Gastroesophageal sphincter (tissue), 4 donors: ENCODE results near the gene VANGL2. TPM values are rescaled to one million over a fixed set of nuclear protein-coding genes. Genes with fewer than 3 reads are reported as not detected.
A peak's percentile ranks its signal among the peaks of the same experiment; 100 is the strongest.

ENCODE experiments used
- ATAC-seq: fragments of 150-250 bp; one replicate; pipeline ENCODE4 v1.9.1; 2016; ENCODE audit warnings: mild to moderate bottlenecking, moderate library complexity
- H3K27ac ChIP-seq, 4 donors: fragments of 200-600 bp; sonication (generic) in 3 of 4; 1 replicate in 3 of 4; 2 replicates in 1 of 4; pipeline ENCODE4 v1.5.1; 2016 to 2019
- H3K27me3 ChIP-seq: fragments of 200-600 bp; sonication (generic); one replicate; pipeline ENCODE4 v1.5.1; 2019
- H3K36me3 ChIP-seq, 2 donors: fragments of 200-600 bp; sonication (generic); one replicate each; pipeline ENCODE4 v1.5.1; 2019; ENCODE audit warnings: control low read depth in 1 of 2
- H3K4me1 ChIP-seq, 3 donors: fragments of 200-600 bp; sonication (generic); 1 replicate in 2 of 3; 2 replicates in 1 of 3; pipeline ENCODE4 v1.5.1; 2016 to 2019; ENCODE audit warnings: control low read depth in 2 of 3
- H3K4me3 ChIP-seq, 2 donors: fragments of 200-600 bp; sonication (generic); one replicate each; pipeline ENCODE4 v1.5.1; 2019; ENCODE audit warnings: mild to moderate bottlenecking in 1 of 2, moderate library complexity in 1 of 2
- H3K9me3 ChIP-seq, 3 donors: fragments of 200-600 bp; sonication (generic); one replicate each; pipeline ENCODE4 v1.5.1; 2017 to 2019; ENCODE audit warnings: control low read depth in 2 of 3
- CTCF ChIP-seq, 4 experiments: fragments of 200-600 bp in 2 of 4; fragments of 450-650 bp in 2 of 4; sonication (generic) in 1 of 4; IDR thresholded peaks; one replicate each; pipeline ENCODE4 v1.5.1; 2017 to 2019; ENCODE audit warnings: antibody characterized with exemption in 4 of 4, mild to moderate bottlenecking in 2 of 4, moderate library complexity in 2 of 4
- EP300 ChIP-seq: sonication (generic); formaldehyde crosslinking; IDR thresholded peaks from one replicate; pipeline ENCODE4 v1.6.1; 2017; ENCODE audit warnings: antibody characterized with exemption, mild to moderate bottlenecking
- POLR2A ChIP-seq, 2 donors: fragments of 450-650 bp; IDR thresholded peaks; one replicate each; pipeline ENCODE4 v1.6.1; 2017; ENCODE audit warnings: antibody characterized with exemption in 2 of 2, mild to moderate bottlenecking in 2 of 2, moderate library complexity in 1 of 2
- POLR2AphosphoS5 ChIP-seq: sonication (generic); formaldehyde crosslinking; IDR thresholded peaks from one replicate; pipeline ENCODE4 v1.6.1; 2017; ENCODE audit warnings: antibody characterized with exemption
- WGBS, 2 donors: methylation state at CpG; one replicate each; pipeline ENCODE4 v1.1.5; 2018; ENCODE audit warnings: low coverage in 1 of 2; 5-methylcytosine and 5-hydroxymethylcytosine counted together
- total RNA-seq, 4 donors: library from RNA; depleted of rRNA; stranded (reverse); fragments of >200 nt; gene quantifications; one replicate each; pipeline ENCODE4 v1.1.0, GENCODE V29; 2016

Gene VANGL2
- total RNA-seq, 4 donors from 2014 or later = 0.62 to 8.5 (median 4.3) TPM

- no peak for TF ChIP-seq EP300
- no peak for TF ChIP-seq POLR2AphosphoS5
- no peak for TF ChIP-seq POLR2A (IDR thresholded peaks at IDR 0.05)
- TF ChIP-seq CTCF (IDR thresholded peaks at IDR 0.05) = no peak
- Histone ChIP-seq H3K4me1 (peaks cover 0 to 33% (median 7%) of the 10 kb centered on the region in 3 donors), H3K27ac (peak overlapping the region in 3 of 4 donors; percentile 63 to 83 (median 67)), H3K27me3 (peaks cover 10% of the 10 kb centered on the region), H3K36me3 (no peaks in the 10 kb centered on the region), H3K9me3 (no peaks in the 10 kb centered on the region), H3K4me3 (peak overlapping the region; percentile 64 to 72)
- ATAC-seq = no peak
- 20 to 24% methylated on average over 6 to 7 of the region's 7 CpGs for WGBS, 2 donors
These were observed 1.1 kb downstream of the VANGL2 start for GRCh38 chr1:160401487-160401805.

GRCh38 chr1:160402001-160402795, 1.8 kb downstream of the VANGL2 start:
- Histone ChIP-seq H3K27me3 (peaks cover 10% of the 10 kb centered on the region), H3K9me3 (no peaks in the 10 kb centered on the region), H3K4me1 (peaks cover 0 to 33% (median 7%) of the 10 kb centered on the region in 3 donors), H3K36me3 (no peaks in the 10 kb centered on the region), H3K4me3 (peak overlapping the region in 1 of 2 donors; percentile 72), H3K27ac (no peak overlapping the region)
- no peak for ATAC-seq
- WGBS, 2 donors = 32 to 40% methylated on average over 5 to 9 of the region's 9 CpGs
- TF ChIP-seq POLR2A (IDR thresholded peaks at IDR 0.05) (no peak), EP300 (no peak), POLR2AphosphoS5 (no peak), CTCF (IDR thresholded peaks at IDR 0.05) (no peak)

- WGBS, 2 donors = 44 to 61% methylated on average over 2 to 3 of the region's 3 CpGs
- Histone ChIP-seq H3K27me3 (peaks cover 10% of the 10 kb centered on the region), H3K4me3 (no peak overlapping the region), H3K4me1 (peaks cover 0 to 39% (median 7%) of the 10 kb centered on the region in 3 donors), H3K9me3 (no peaks in the 10 kb centered on the region), H3K27ac (no peak overlapping the region), H3K36me3 (no peaks in the 10 kb centered on the region)
- no peak for ATAC-seq
- TF ChIP-seq POLR2A (IDR thresholded peaks at IDR 0.05) (no peak), EP300 (no peak)
These were observed 2.9 kb downstream of the VANGL2 start for GRCh38 chr1:160403244-160403643.

GRCh38 chr1:160404094-160404493, 3.7 kb downstream of the VANGL2 start:
- peaks cover 0 to 42% (median 7%) of the 10 kb centered on the region in 3 donors for H3K4me1 ChIP-seq
- 85 to 88% methylated on average over 3 of the region's 3 CpGs for WGBS, 2 donors
- TF ChIP-seq EP300 (no peak), CTCF (IDR thresholded peaks at IDR 0.05) (no peak), POLR2AphosphoS5 (no peak), POLR2A (IDR thresholded peaks at IDR 0.05) (no peak)
- no peaks in the 10 kb centered on the region for H3K36me3 ChIP-seq
- no peak for ATAC-seq
- no peaks in the 10 kb centered on the region for H3K9me3 ChIP-seq
- H3K27ac ChIP-seq = no peak overlapping the region
- peaks cover 10% of the 10 kb centered on the region for H3K27me3 ChIP-seq
- H3K4me3 ChIP-seq = no peak overlapping the region

- H3K4me1 ChIP-seq = peaks cover 0 to 45% (median 7%) of the 10 kb centered on the region in 3 donors
- WGBS, 2 donors = no CpG with 5 or more reads among the region's 2 CpGs
- no peak for TF ChIP-seq EP300
- TF ChIP-seq POLR2A (IDR thresholded peaks at IDR 0.05) = no peak
- no peak for TF ChIP-seq CTCF (IDR thresholded peaks at IDR 0.05)
- no peak for TF ChIP-seq POLR2AphosphoS5
These were observed 5.0 kb downstream of the VANGL2 start for GRCh38 chr1:160405331-160405877.

More at GRCh38 chr1:160405331-160405877, 5.0 kb downstream of the VANGL2 start:
- Histone ChIP-seq H3K9me3 (no peaks in the 10 kb centered on the region), H3K36me3 (no peaks in the 10 kb centered on the region), H3K27ac (no peak overlapping the region), H3K27me3 (peaks cover 10% of the 10 kb centered on the region), H3K4me3 (no peak overlapping the region)
- no peak for ATAC-seq
